ENCODE data around the gene TCIRG1. TPM values are rescaled to one million over a fixed set of nuclear protein-coding genes. Genes with fewer than 3 reads are reported as not detected.
A peak's percentile ranks its signal among the peaks of the same experiment; 100 is the strongest.

The TCIRG1 gene
- total and polyA plus RNA-seq, 2 experiments from 2014 or later, result 19.4 to 55.8 TPM

DNA sequence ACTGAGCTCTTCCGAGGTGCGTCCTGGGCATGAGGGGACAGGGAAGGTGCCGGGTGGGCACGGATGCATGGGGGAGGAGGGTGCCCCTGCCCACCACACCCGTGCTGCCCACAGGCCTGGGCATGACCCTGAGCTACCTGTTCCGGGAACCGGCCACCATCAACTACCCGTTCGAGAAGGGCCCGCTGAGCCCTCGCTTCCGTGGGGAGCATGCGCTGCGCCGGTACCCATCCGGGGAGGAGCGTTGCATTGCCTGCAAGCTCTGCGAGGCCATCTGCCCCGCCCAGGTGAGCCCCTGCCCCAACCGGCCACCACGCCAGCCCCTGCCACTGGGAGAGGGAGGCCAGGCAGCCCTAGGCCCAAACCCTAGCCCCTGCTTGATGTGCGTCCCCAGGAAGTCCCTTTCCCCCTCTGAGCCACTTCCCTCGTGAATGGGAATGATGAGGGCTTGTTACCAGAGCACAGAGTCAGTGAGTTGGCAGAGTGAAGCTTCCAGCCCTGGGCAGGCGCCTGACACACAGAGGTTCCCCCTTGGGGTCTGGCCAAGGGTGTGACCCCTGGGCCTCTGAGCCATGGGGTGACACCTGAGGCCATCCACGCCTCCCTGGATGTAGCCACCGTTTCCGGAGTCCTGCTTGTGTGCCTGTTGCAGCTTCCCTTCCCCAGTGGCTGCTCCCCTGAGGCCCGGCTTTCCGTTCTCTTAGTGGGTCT, 5.7 kb upstream of the TCIRG1 start:
- Histone ChIP-seq H3K9me3 (ENCODE audit: low read depth) (no peaks in the 10 kb centered on the region), H3K27ac (no peak overlapping the region), H3K36me3 (peaks cover 7% of the 10 kb centered on the region), H3K4me1 (ENCODE audit: low read depth) (peaks cover 3% of the 10 kb centered on the region), H3K27me3 (no peaks in the 10 kb centered on the region), H3K4me3 (no peak overlapping the region)
- DNase-seq (ENCODE audit: low read depth in 1 of 2, low spot score in 1 of 2), result no peak
- TF ChIP-seq, protein P1, sequence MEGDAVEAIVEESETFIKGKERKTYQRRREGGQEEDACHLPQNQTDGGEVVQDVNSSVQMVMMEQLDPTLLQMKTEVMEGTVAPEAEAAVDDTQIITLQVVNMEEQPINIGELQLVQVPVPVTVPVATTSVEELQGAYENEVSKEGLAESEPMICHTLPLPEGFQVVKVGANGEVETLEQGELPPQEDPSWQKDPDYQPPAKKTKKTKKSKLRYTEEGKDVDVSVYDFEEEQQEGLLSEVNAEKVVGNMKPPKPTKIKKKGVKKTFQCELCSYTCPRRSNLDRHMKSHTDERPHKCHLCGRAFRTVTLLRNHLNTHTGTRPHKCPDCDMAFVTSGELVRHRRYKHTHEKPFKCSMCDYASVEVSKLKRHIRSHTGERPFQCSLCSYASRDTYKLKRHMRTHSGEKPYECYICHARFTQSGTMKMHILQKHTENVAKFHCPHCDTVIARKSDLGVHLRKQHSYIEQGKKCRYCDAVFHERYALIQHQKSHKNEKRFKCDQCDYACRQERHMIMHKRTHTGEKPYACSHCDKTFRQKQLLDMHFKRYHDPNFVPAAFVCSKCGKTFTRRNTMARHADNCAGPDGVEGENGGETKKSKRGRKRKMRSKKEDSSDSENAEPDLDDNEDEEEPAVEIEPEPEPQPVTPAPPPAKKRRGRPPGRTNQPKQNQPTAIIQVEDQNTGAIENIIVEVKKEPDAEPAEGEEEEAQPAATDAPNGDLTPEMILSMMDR (IDR thresholded peaks at IDR 0.05; ENCODE audit: low read depth, low read length), result no peak

DNA sequence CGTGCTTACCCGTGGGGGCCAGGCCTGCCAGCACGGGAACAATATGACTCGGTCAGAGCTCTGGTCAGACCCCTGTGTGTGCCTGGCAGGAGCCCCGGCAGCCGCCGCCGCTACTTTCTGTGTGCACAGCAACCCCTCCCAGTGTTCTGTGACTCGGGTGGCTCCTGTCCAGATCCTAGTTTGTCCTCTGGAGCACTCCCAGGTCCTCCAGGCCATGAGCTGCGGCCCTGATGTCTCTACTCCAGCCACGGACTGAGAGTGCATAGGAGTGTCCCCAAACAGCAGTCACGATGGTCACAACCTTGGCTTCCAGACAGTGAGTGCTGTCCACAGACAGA, 5.1 kb upstream of the TCIRG1 start:
- no peak for DNase-seq (ENCODE audit: low read depth in 1 of 2, low spot score in 1 of 2)
- TF ChIP-seq, protein P1 (IDR thresholded peaks at IDR 0.05; ENCODE audit: low read depth, low read length), result no peak

DNA sequence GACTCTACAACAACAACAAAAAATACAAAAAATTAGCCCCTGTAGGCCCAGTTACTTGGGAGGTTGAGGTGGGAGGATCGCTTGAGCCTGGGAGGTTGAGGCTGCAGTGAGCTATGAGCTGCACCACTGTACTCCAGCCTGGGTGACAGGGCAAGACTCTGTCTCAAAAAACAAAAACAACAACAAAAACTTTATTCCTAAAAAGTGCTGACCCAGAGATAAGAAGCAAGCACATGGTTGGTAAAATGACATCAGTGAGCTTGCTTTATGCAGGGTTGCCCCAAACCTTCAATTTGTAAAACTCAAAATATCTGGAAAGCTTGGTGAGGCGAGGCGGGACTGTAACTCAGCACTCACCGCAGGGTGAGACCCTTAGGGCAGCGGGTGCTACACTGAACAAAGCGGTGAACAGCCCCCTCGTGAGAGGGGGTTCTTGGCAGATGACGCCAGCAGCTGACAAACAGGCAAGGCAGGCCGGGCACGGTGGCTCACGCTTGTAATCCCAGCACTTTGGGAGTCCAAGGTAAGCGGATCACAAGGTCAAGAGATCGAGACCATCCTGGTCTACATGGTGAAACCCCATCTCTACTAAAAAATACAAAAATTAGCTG, 3.5 kb upstream of the TCIRG1 start:
- no peak overlapping the region for H3K4me3 ChIP-seq

More for the DNA sequence above, 5.1 kb upstream of the TCIRG1 start:
- Histone ChIP-seq H3K27me3 (no peaks in the 10 kb centered on the region), H3K36me3 (peaks cover 7% of the 10 kb centered on the region), H3K27ac (no peak overlapping the region), H3K4me3 (no peak overlapping the region), H3K4me1 (ENCODE audit: low read depth) (peaks cover 8% of the 10 kb centered on the region), H3K9me3 (ENCODE audit: low read depth) (no peaks in the 10 kb centered on the region)

DNA sequence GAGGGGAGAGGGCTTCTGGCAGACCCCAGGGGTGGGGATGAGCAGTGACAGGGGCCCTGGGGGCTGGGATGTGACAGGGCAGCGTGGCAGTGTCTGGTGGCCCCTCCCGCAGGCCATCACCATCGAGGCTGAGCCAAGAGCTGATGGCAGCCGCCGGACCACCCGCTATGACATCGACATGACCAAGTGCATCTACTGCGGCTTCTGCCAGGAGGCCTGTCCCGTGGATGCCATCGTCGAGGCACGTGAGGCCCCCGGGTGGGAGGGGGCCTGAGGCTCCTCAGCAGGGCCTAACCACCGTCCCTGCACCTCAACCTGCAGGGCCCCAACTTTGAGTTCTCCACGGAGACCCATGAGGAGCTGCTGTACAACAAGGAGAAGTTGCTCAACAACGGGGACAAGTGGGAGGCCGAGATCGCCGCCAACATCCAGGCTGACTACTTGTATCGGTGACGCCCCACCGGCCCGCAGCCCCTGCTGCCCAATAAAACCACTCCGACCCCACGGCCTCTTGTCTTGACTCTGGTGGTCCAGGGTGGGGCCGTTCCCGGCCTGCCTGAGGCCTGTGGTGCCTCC, 2.6 kb upstream of the TCIRG1 start:
- H3K27ac ChIP-seq, result peak overlapping the region; percentile 88
- H3K36me3 ChIP-seq, result peaks cover 7% of the 10 kb centered on the region
- no peaks in the 10 kb centered on the region for H3K9me3 ChIP-seq (ENCODE audit: low read depth)
- H3K27me3 ChIP-seq, result no peaks in the 10 kb centered on the region
- TF ChIP-seq, protein P1 (IDR thresholded peaks at IDR 0.05; ENCODE audit: low read depth, low read length), result no peak
- no peak overlapping the region for H3K4me3 ChIP-seq
- no peak for DNase-seq (ENCODE audit: low read depth in 1 of 2, low spot score in 1 of 2)
- H3K4me1 ChIP-seq (ENCODE audit: low read depth), result peaks cover 24% of the 10 kb centered on the region

More for the DNA sequence above, 3.5 kb upstream of the TCIRG1 start:
- Histone ChIP-seq H3K36me3 (peaks cover 7% of the 10 kb centered on the region), H3K9me3 (ENCODE audit: low read depth) (no peaks in the 10 kb centered on the region), H3K27ac (peak overlapping the region; percentile 32), H3K4me1 (ENCODE audit: low read depth) (peaks cover 20% of the 10 kb centered on the region), H3K27me3 (no peaks in the 10 kb centered on the region)
- TF ChIP-seq, protein P1 (IDR thresholded peaks at IDR 0.05; ENCODE audit: low read depth, low read length), result no peak
- DNase-seq (ENCODE audit: low read depth in 1 of 2, low spot score in 1 of 2), result no peak

DNA sequence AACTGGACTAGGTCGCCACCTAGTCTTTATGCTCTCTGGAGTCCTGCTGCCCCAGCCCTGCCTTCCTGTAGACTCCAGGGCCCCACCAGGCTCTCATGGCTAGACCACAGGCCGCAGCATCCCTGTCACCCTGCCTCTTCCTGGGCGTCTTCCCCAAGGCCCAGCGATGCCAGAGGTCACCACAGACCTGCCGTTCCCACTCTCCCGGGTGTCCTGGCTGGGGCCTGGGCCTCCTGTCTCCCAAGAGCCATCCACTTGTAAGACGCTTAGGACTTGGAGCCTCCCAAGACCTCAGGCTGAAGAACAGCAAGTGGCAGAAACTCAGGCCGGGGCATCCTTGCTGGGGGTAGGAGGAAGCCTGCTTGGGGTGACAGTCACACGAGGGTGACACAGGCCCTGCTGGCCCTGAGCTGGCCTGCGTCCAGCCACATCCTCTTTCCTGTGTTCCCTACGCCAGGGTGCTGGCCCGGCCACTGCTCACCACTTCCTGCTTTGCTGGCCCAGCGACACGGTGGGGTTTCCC, 2.0 kb upstream of the TCIRG1 start:
- peak overlapping the region; percentile 88 for H3K27ac ChIP-seq
- H3K27me3 ChIP-seq, result no peaks in the 10 kb centered on the region
- H3K4me1 ChIP-seq (ENCODE audit: low read depth), result peaks cover 24% of the 10 kb centered on the region
- no peak for DNase-seq (ENCODE audit: low read depth in 1 of 2, low spot score in 1 of 2)
- peaks cover 7% of the 10 kb centered on the region for H3K36me3 ChIP-seq
- TF ChIP-seq, protein P1 (IDR thresholded peaks at IDR 0.05; ENCODE audit: low read depth, low read length), result no peak
- H3K4me3 ChIP-seq, result no peak overlapping the region
- no peaks in the 10 kb centered on the region for H3K9me3 ChIP-seq (ENCODE audit: low read depth)
